Measurements from ENCODE around the gene CFAP54. TPM values are rescaled to one million over a fixed set of nuclear protein-coding genes. Genes with fewer than 3 reads are reported as not detected.
"Not testable (repeated sequence)": the region's sequence is repeated elsewhere in the genome, so short reads cannot be mapped to it uniquely, and the experiment has no call there.

CFAP54 gene
- total RNA-seq, 1 donor from 2014 or later = 0.73 TPM

DNA sequence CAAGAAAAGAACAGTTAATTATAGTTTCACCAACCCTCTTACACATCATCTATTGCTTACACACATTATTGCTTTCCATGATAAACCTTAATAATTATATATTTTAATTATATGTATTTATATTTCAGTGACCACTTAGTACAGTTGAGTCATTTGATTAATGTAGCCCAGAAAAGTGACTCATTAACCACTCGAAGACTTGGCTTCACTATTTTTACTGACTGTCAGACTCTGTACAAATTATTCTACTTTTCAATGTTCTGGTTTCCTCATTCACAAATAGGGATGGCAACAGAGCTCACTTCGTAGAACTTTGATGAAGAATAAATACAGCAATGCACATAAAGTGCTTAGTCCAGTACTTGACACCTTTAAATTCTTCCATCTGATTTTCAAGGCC is 98.3 kb downstream of the CFAP54 start:
- H3K36me3 Mint-ChIP-seq (ENCODE audit: unreplicated experiment) = no peaks in the 10 kb centered on the region
- no peak for TF ChIP-seq CTCF (IDR thresholded peaks at IDR 0.05)
- peaks cover 20% of the 10 kb centered on the region for H3K27me3 Mint-ChIP-seq (ENCODE audit: unreplicated experiment)
- no peaks in the 10 kb centered on the region for H3K9me3 Mint-ChIP-seq (ENCODE audit: unreplicated experiment)
- H3K27ac Mint-ChIP-seq (ENCODE audit: unreplicated experiment) = no peak overlapping the region
- H3K4me3 Mint-ChIP-seq (ENCODE audit: unreplicated experiment) = no peak overlapping the region
- DNase-seq (ENCODE audit: extremely low spot score, unreplicated experiment) = no peak
- no peaks in the 10 kb centered on the region for H3K4me1 Mint-ChIP-seq (ENCODE audit: unreplicated experiment)

DNA sequence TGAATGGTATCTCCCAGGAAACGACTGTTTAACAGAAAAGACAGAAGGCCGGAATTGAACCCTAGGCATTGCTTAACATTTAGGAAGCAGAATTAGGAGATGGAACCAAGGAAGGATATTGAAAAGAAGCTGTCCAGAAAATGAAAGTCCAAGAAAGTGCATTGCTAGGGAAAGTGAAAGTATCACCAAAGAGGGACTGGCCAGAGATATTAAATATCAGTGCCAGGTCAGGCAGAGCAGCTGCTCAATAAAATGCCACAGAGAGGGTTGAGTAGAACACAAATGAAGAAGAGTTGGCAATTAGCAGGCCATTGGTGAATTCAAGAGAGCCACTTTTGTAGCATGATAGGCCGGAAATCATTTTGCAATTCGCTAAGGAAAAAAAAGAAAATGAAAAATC is 101.6 kb downstream of the CFAP54 start:
- Mint-ChIP-seq H3K27me3 (ENCODE audit: unreplicated experiment) (peaks cover 23% of the 10 kb centered on the region), H3K9me3 (ENCODE audit: unreplicated experiment) (no peaks in the 10 kb centered on the region), H3K27ac (ENCODE audit: unreplicated experiment) (no peak overlapping the region), H3K4me3 (ENCODE audit: unreplicated experiment) (no peak overlapping the region), H3K4me1 (ENCODE audit: unreplicated experiment) (no peaks in the 10 kb centered on the region), H3K36me3 (ENCODE audit: unreplicated experiment) (no peaks in the 10 kb centered on the region)
- no peak for TF ChIP-seq CTCF (IDR thresholded peaks at IDR 0.05)
- DNase-seq (ENCODE audit: extremely low spot score, unreplicated experiment) = no peak

DNA sequence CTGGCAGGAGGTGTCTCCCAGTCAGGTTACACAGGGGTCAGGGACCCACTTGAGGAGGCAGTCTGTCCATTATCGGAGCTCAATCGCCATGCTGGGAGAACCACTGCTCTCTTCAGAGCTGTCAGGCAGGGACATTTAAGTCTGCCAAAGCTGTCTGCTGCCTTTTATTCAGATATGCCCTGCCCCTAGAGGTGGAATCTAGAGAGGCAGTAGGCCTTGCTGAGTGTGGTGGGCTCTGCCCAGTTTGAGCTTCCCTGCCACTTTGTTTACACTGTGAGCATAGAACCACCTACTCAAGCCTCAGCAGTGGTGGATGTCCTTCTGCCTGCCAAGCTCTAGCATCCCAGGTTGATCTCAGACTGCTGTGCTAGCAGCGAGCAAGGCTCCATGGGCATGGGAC is 115.0 kb downstream of the CFAP54 start:
- not testable (repeated sequence) for H3K27ac Mint-ChIP-seq (ENCODE audit: unreplicated experiment); DNase-seq (ENCODE audit: extremely low spot score, unreplicated experiment); H3K36me3 Mint-ChIP-seq (ENCODE audit: unreplicated experiment); H3K4me1 Mint-ChIP-seq (ENCODE audit: unreplicated experiment); H3K9me3 Mint-ChIP-seq (ENCODE audit: unreplicated experiment); H3K4me3 Mint-ChIP-seq (ENCODE audit: unreplicated experiment)
- peaks cover 36% of the 10 kb centered on the region for H3K27me3 Mint-ChIP-seq (ENCODE audit: unreplicated experiment)

- Mint-ChIP-seq H3K9me3 (ENCODE audit: unreplicated experiment) (no peaks in the 10 kb centered on the region), H3K27ac (ENCODE audit: unreplicated experiment) (no peak overlapping the region), H3K4me3 (ENCODE audit: unreplicated experiment) (no peak overlapping the region), H3K4me1 (ENCODE audit: unreplicated experiment) (no peaks in the 10 kb centered on the region), H3K27me3 (ENCODE audit: unreplicated experiment) (peaks cover 30% of the 10 kb centered on the region), H3K36me3 (ENCODE audit: unreplicated experiment) (no peaks in the 10 kb centered on the region)
- no peak for DNase-seq (ENCODE audit: extremely low spot score, unreplicated experiment)
- no peak for TF ChIP-seq CTCF (IDR thresholded peaks at IDR 0.05)
Measured at GRCh38 chr12:96605684-96606083, 116.3 kb downstream of the CFAP54 start.

DNA sequence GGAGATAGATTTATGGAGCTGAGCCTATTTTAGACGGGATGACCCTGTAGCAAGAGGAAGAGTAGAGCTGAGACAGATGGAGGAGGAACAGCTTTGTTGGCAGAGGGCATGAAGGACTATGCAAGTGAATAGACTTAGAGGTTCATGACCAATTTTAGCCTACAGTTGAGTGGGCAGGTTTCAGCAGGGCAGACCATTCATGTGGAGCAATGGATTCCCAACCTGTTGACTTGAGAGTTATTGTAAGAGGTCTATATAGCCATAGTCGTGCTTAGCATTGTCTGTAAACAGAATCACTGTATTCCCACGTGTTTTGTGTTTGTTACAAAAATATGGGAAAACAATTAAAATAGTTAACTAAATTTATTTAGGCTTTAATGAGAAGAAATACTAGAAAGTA is 116.8 kb downstream of the CFAP54 start:
- no peak overlapping the region for H3K27ac Mint-ChIP-seq (ENCODE audit: unreplicated experiment)
- H3K4me1 Mint-ChIP-seq (ENCODE audit: unreplicated experiment) = no peaks in the 10 kb centered on the region
- no peak for DNase-seq (ENCODE audit: extremely low spot score, unreplicated experiment)
- TF ChIP-seq CTCF (IDR thresholded peaks at IDR 0.05) = no peak
- peaks cover 28% of the 10 kb centered on the region for H3K27me3 Mint-ChIP-seq (ENCODE audit: unreplicated experiment)
- H3K4me3 Mint-ChIP-seq (ENCODE audit: unreplicated experiment) = no peak overlapping the region
- no peaks in the 10 kb centered on the region for H3K9me3 Mint-ChIP-seq (ENCODE audit: unreplicated experiment)
- no peaks in the 10 kb centered on the region for H3K36me3 Mint-ChIP-seq (ENCODE audit: unreplicated experiment)

DNA sequence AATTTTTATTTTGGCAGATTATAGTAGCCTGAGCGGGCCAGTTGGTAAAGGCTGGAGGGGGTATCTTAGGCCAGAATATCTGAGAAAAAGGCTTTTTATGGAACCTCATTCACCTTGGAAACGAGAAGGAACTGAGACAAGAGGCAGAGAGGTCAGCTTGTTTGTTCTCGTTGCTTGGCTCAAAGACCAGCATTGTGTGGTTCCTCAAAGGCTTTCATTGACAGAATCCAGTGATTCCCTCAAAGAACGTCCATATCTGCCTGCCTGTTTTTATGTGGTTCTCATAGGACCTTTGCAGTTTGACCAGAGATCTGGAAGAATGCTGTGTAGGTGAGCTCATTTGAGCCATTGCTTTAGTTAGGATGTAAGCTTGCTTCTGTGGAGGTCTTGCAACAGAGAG is 117.3 kb downstream of the CFAP54 start:
- Mint-ChIP-seq H3K27ac (ENCODE audit: unreplicated experiment) (no peak overlapping the region), H3K4me1 (ENCODE audit: unreplicated experiment) (no peaks in the 10 kb centered on the region), H3K9me3 (ENCODE audit: unreplicated experiment) (no peaks in the 10 kb centered on the region), H3K27me3 (ENCODE audit: unreplicated experiment) (peaks cover 28% of the 10 kb centered on the region), H3K36me3 (ENCODE audit: unreplicated experiment) (no peaks in the 10 kb centered on the region), H3K4me3 (ENCODE audit: unreplicated experiment) (no peak overlapping the region)
- TF ChIP-seq CTCF (IDR thresholded peaks at IDR 0.05) = no peak
- DNase-seq (ENCODE audit: extremely low spot score, unreplicated experiment) = no peak
